ENCODE measurements around the gene CBX1. TPM values are rescaled to one million over a fixed set of nuclear protein-coding genes. Genes with fewer than 3 reads are reported as not detected.

The CBX1 gene
- total and polyA plus RNA-seq, 8 donors, result 7.9 to 24.1 (median 12.0) TPM

GRCh38 chr17:48023400-48024148 is 77.7 kb downstream of the CBX1 start:
- intact Hi-C loops (cut with DNase I), result loop anchor here in 1 of 3 donors (5.0 kb wide), 1 partner anchor 181 kb away; the partner anchor contains the start of gene SCRN2
- peak in 3 of 4 donors; percentile 8 to 28 (median 22) for TF ChIP-seq CTCF (IDR thresholded peaks at IDR 0.05)
- ATAC-seq (peak; percentile 71 to 80 (median 76)), DNase-seq (peak; percentile 88 to 96 (median 93)), FAIRE-seq (no peak)
- WGBS, 2 donors, result 1 to 2% methylated on average over 46 to 54 of the region's 54 CpGs
- H3K27me3 ChIP-seq, result no peaks in the 10 kb centered on the region
- peak overlapping the region; percentile 63 to 86 (median 76) for H3K27ac ChIP-seq
- no peaks in the 10 kb centered on the region for H3K36me3 ChIP-seq
- H3K4me3 ChIP-seq, result peak overlapping the region; percentile 18 to 53 (median 32)
- no peaks in the 10 kb centered on the region for H3K9me3 ChIP-seq
- H3K4me1 ChIP-seq, result peaks cover 24 to 30% (median 28%) of the 10 kb centered on the region in 3 donors

- no peak overlapping the region for H3K27ac ChIP-seq
- no peak for FAIRE-seq
- H3K9me3 ChIP-seq, result no peaks in the 10 kb centered on the region
- WGBS, 2 donors, result 45 to 50% methylated on average over 6 of the region's 6 CpGs
- intact Hi-C loops (cut with DNase I), result loop anchor here in 1 of 3 donors (5.0 kb wide), 1 partner anchor 181 kb away; the partner anchor contains the start of gene SCRN2
- DNase-seq, result no peak
- TF ChIP-seq CTCF (IDR thresholded peaks at IDR 0.05), result no peak
- H3K4me3 ChIP-seq, result peak overlapping the region in 1 of 4 donors; percentile 53
- no peaks in the 10 kb centered on the region for H3K27me3 ChIP-seq
- ATAC-seq, result no peak
- no peaks in the 10 kb centered on the region for H3K36me3 ChIP-seq
- peaks cover 24 to 30% (median 28%) of the 10 kb centered on the region in 3 donors for H3K4me1 ChIP-seq
These were observed 78.4 kb downstream of the CBX1 start for GRCh38 chr17:48022901-48023300.

- no peak for TF ChIP-seq CTCF (IDR thresholded peaks at IDR 0.05)
- intact Hi-C loops (cut with DNase I), result loop anchor here in 1 of 3 donors (5.0 kb wide), 1 partner anchor 180 kb away; the partner anchor contains the start of gene SCRN2
- Histone ChIP-seq H3K4me3 (no peak overlapping the region), H3K27me3 (no peaks in the 10 kb centered on the region), H3K27ac (no peak overlapping the region), H3K9me3 (no peaks in the 10 kb centered on the region), H3K36me3 (no peaks in the 10 kb centered on the region), H3K4me1 (peaks cover 23 to 30% (median 28%) of the 10 kb centered on the region in 3 donors)
- ATAC-seq (no peak), FAIRE-seq (no peak), DNase-seq (no peak)
- WGBS, 2 donors, result 56 to 60% methylated on average over 5 of the region's 5 CpGs
These were observed 79.3 kb downstream of the CBX1 start for GRCh38 chr17:48021934-48022333.

Small RNAs within 50 kb of the gene (microRNA-seq; reads per million reads assigned to microRNA genes)
- 470 to 608 reads per million in 2 donors for gene MIR152

Other genes starting within 250 kb of the CBX1 start
- gene SP2, start 205.2 kb downstream of the CBX1 start, total RNA-seq, result 1 to 10 TPM; 5.2 to 8.8 (median 6.9) TPM
- 1 to 10 TPM; 5.5 to 8.5 TPM for gene SP2, start 205.2 kb downstream of the CBX1 start, polyA plus RNA-seq
- gene PNPO, start 159.9 kb downstream of the CBX1 start, total RNA-seq, result 10 to 100 TPM; 13.2 to 23.5 (median 19.6) TPM
- 1 to 10 TPM; 6.5 to 7.6 TPM for gene PNPO, start 159.9 kb downstream of the CBX1 start, polyA plus RNA-seq
- 10 to 100 TPM; 26.6 to 68.6 (median 42.7) TPM for gene PRR15L, start 143.6 kb downstream of the CBX1 start, total RNA-seq
- gene PRR15L, start 143.6 kb downstream of the CBX1 start, polyA plus RNA-seq, result 10 to 100 TPM; 59.9 to 64.9 TPM
- 100 to 1,000 TPM; 134 to 234 (median 165) TPM for gene CDK5RAP3, start 130.4 kb downstream of the CBX1 start, total RNA-seq
- 1,000 to 10,000 TPM; 1,052 to 1,312 TPM for gene CDK5RAP3, start 130.4 kb downstream of the CBX1 start, polyA plus RNA-seq
- gene COPZ2, start 63.7 kb downstream of the CBX1 start, total RNA-seq, result 10 to 100 TPM in 2 of 6 donors, 1 to 10 TPM in 4; 6.3 to 10.8 (median 8.6) TPM
- gene COPZ2, start 63.7 kb downstream of the CBX1 start, polyA plus RNA-seq, result 1 to 10 TPM; 9.7 to 9.8 TPM
- 10 to 100 TPM; 27.4 to 74.0 (median 44.5) TPM for gene NFE2L1, start 53.1 kb downstream of the CBX1 start, total RNA-seq
- gene NFE2L1, start 53.1 kb downstream of the CBX1 start, polyA plus RNA-seq, result 10 to 100 TPM; 40.9 to 47.2 TPM
- 10 to 100 TPM in 1 of 6 donors, 1 to 10 TPM in 5; 5.4 to 13.6 (median 8.5) TPM for gene SNX11, start 6.3 kb upstream of the CBX1 start, total RNA-seq
- gene SNX11, start 6.3 kb upstream of the CBX1 start, polyA plus RNA-seq, result 1 to 10 TPM; 6.5 to 7.7 TPM

All from pancreas (tissue), 10 donors.